B cell (primary cell): Measurements from ENCODE around the gene MAJIN. TPM values are rescaled to one million over a fixed set of nuclear protein-coding genes. Genes with fewer than 3 reads are reported as not detected.

Source experiments
- ATAC-seq: fragments of 200-7000 bp; cut with Tn5 transposase; one replicate; pipeline ENCODE4 v1.10.0; 2021; ENCODE audit warnings: low read depth, mild to moderate bottlenecking, moderate number of reproducible peaks, moderate library complexity
- CTCF ChIA-PET: fragments of 350-600 bp; sonication (Branson Sonifier 250); formaldehyde crosslinking; loops from one replicate; lab custom pipeline; 2021; ENCODE audit warnings: antibody characterized with exemption, inconsistent platforms; lab: Charles Lee
- POLR2A ChIA-PET: fragments of 350-600 bp; sonication (Branson Sonifier 250); formaldehyde crosslinking; loops from one replicate; lab custom pipeline; 2021; ENCODE audit warnings: antibody characterized with exemption; lab: Charles Lee
- DNase-seq: peaks from one replicate; pipeline ENCODE4 v3.0.0; 2013
- H2AFZ ChIP-seq: 2 replicates; pipeline ENCODE4 v1.6.1; 2012; ENCODE audit warnings: mild to moderate bottlenecking, low read depth, low read length; ENCODE audit not compliant: insufficient read depth, poor library complexity, severe bottlenecking
- H3K27ac ChIP-seq, 2 donors: 1 replicate in 1 of 2; 2 replicates in 1 of 2; pipeline ENCODE4 v1.5.1; 2012 to 2013; ENCODE audit warnings: low read length in 2 of 2, mild to moderate bottlenecking in 2 of 2, moderate library complexity in 1 of 2
- H3K27me3 ChIP-seq, 4 experiments: fragments of 200-600 bp in 1 of 4; sonication (generic) in 1 of 4; replicated peaks in 1 of 4; 1 replicate in 2 of 4; 2 replicates in 2 of 4; pipeline versions ENCODE4 v1.6.1 to v1.7.0; 2013 to 2016; ENCODE audit warnings: low read length in 3 of 4, mild to moderate bottlenecking in 2 of 4, mixed read lengths in 1 of 4, moderate library complexity in 1 of 4; ENCODE audit not compliant: insufficient read depth in 4 of 4, control insufficient read depth in 3 of 4; ENCODE audit errors: control extremely low read depth in 1 of 4
- H3K36me3 ChIP-seq, 2 experiments: replicated peaks in 1 of 2; 1 replicate in 1 of 2; 2 replicates in 1 of 2; pipeline versions ENCODE4 v1.6.1 to v1.7.1; 2013; ENCODE audit warnings: low read length in 1 of 2; ENCODE audit not compliant: insufficient read depth in 2 of 2, control insufficient read depth in 1 of 2; ENCODE audit errors: control extremely low read depth in 1 of 2, extremely low read depth in 1 of 2
- H3K4me1 ChIP-seq, 2 donors: fragments of 200-600 bp in 1 of 2; sonication (generic) in 1 of 2; 1 replicate in 1 of 2; 2 replicates in 1 of 2; pipeline versions ENCODE4 v1.5.1 to v1.6.1; 2013 to 2017; ENCODE audit warnings: low read length in 2 of 2; ENCODE audit not compliant: control insufficient read depth in 2 of 2, insufficient read depth in 2 of 2
- H3K4me2 ChIP-seq: replicated peaks from 2 replicates; pipeline ENCODE3; 2012; ENCODE audit warnings: mild to moderate bottlenecking, low read depth, low read length; ENCODE audit not compliant: poor library complexity, severe bottlenecking
- H3K4me3 ChIP-seq, 5 experiments: fragments of 200-600 bp in 1 of 5; sonication (generic) in 1 of 5; 1 replicate in 3 of 5; 2 replicates in 2 of 5; pipeline versions ENCODE4 v1.5.1 to v1.7.0; 2011 to 2016; ENCODE audit warnings: low read length in 4 of 5, mild to moderate bottlenecking in 4 of 5, low read depth in 2 of 5, control low read depth in 1 of 5, moderate library complexity in 1 of 5; ENCODE audit not compliant: insufficient read depth in 1 of 5; ENCODE audit errors: control extremely low read depth in 1 of 5, extremely low read depth in 1 of 5
- H3K79me2 ChIP-seq: fragments of 200-600 bp; sonication (generic); one replicate; pipeline ENCODE4 v1.6.0; 2016; ENCODE audit warnings: low read length; ENCODE audit not compliant: control insufficient read depth, insufficient read depth
- H3K9ac ChIP-seq: fragments of 200-600 bp; sonication (generic); 2 replicates; pipeline ENCODE4 v1.6.1; 2017; ENCODE audit warnings: mild to moderate bottlenecking, low read length, moderate library complexity
- H3K9me3 ChIP-seq, 3 donors: one replicate each; pipeline versions ENCODE4 v1.6.1 to v1.7.1; 2013; ENCODE audit warnings: low read length in 2 of 3; ENCODE audit not compliant: control insufficient read depth in 2 of 3, insufficient read depth in 1 of 3; ENCODE audit errors: control extremely low read depth in 1 of 3
- H4K20me1 ChIP-seq: 2 replicates; pipeline ENCODE4 v1.6.0; 2012; ENCODE audit warnings: mild to moderate bottlenecking, low read length; ENCODE audit not compliant: insufficient read depth, control insufficient read depth, poor library complexity, severe bottlenecking
- H3K27ac Mint-ChIP-seq: one replicate; pipeline ENCODE4 v1.8.0; 2021; ENCODE audit warnings: mixed read lengths
- H3K27me3 Mint-ChIP-seq: one replicate; pipeline ENCODE4 v1.8.0; 2021; ENCODE audit warnings: mixed read lengths
- H3K4me1 Mint-ChIP-seq: one replicate; pipeline ENCODE4 v1.8.0; 2021; ENCODE audit warnings: mixed read lengths
- H3K4me3 Mint-ChIP-seq: one replicate; pipeline ENCODE4 v1.8.0; 2021; ENCODE audit warnings: mixed read lengths
- H3K9me3 Mint-ChIP-seq: one replicate; pipeline ENCODE4 v1.8.0; 2022; ENCODE audit warnings: mixed read lengths; ENCODE audit not compliant: insufficient read depth
- EZH2 ChIP-seq: IDR thresholded peaks from 2 replicates; pipeline ENCODE4 v1.6.1; 2012; ENCODE audit warnings: borderline replicate concordance, low read depth, mild to moderate bottlenecking, moderate library complexity, low read length; ENCODE audit not compliant: insufficient read depth, poor library complexity, severe bottlenecking
- WGBS: methylation state at CpG from one replicate; pipeline ENCODE4 v1.1.5; 2013; ENCODE audit warnings: missing lambda C conversion rate; ENCODE audit not compliant: insufficient coverage; 5-methylcytosine and 5-hydroxymethylcytosine counted together
- intact Hi-C: fragments of 100-400 bp; cut with micrococcal nuclease; formaldehyde crosslinking; loops from one replicate; pipeline ENCODE4 v1.10.0; 2022
- polyA plus RNA-seq: library from polyadenylated mRNA; depleted of rRNA; stranded (reverse); fragments of >200 nt; gene quantifications from 2 replicates; pipeline ENCODE4 v1.2.3, GENCODE V29; 2012
- total RNA-seq, 2 donors: library from RNA; stranded (reverse); fragments of 120-200 nt in 1 of 2; gene quantifications; 1 replicate in 1 of 2; 2 replicates in 1 of 2; pipeline versions ENCODE4 v1.2.3 to v1.2.4, GENCODE V29; 2013 to 2022
- TF ChIP-seq, protein P1 (sequence below): fragments of 200-600 bp; IDR thresholded peaks from one replicate; pipeline ENCODE4 v1.8.0; 2022; ENCODE audit warnings: antibody characterized with exemption, mild to moderate bottlenecking

Gene MAJIN
- total and polyA plus RNA-seq, 2 donors (not counting 1 experiment from before 2014, with no cell fraction given) = 0.71 to 2.4 TPM

- Mint-ChIP-seq H3K27me3 (no peaks in the 10 kb centered on the region), H3K9me3 (no peaks in the 10 kb centered on the region), H3K27ac (no peak overlapping the region), H3K4me1 (peaks cover 17% of the 10 kb centered on the region), H3K4me3 (no peak overlapping the region)
- peaks cover 10 to 21% of the 10 kb centered on the region in 2 donors for H3K4me1 ChIP-seq
- ChIA-PET CTCF (no interaction called here), POLR2A (interaction anchor here (0.6 kb wide), 1 partner anchor 80 kb away, joined by 3 read pairs; no protein-coding TSS in a partner anchor)
- H4K20me1 ChIP-seq = peaks cover 13% of the 10 kb centered on the region
- no peaks in the 10 kb centered on the region for H3K27me3 ChIP-seq
- TF ChIP-seq, protein P1, sequence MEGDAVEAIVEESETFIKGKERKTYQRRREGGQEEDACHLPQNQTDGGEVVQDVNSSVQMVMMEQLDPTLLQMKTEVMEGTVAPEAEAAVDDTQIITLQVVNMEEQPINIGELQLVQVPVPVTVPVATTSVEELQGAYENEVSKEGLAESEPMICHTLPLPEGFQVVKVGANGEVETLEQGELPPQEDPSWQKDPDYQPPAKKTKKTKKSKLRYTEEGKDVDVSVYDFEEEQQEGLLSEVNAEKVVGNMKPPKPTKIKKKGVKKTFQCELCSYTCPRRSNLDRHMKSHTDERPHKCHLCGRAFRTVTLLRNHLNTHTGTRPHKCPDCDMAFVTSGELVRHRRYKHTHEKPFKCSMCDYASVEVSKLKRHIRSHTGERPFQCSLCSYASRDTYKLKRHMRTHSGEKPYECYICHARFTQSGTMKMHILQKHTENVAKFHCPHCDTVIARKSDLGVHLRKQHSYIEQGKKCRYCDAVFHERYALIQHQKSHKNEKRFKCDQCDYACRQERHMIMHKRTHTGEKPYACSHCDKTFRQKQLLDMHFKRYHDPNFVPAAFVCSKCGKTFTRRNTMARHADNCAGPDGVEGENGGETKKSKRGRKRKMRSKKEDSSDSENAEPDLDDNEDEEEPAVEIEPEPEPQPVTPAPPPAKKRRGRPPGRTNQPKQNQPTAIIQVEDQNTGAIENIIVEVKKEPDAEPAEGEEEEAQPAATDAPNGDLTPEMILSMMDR = no peak
- no peak for TF ChIP-seq EZH2
- H3K4me2 ChIP-seq = no peak overlapping the region
- no peak for ATAC-seq
- 100% methylated on average over 1 of the region's 2 CpGs for WGBS
- no peak overlapping the region for H3K4me3 ChIP-seq
- no peak for DNase-seq
- no peaks in the 10 kb centered on the region for H3K9me3 ChIP-seq
- H3K27ac ChIP-seq = no peak overlapping the region
- peaks cover 0 to 42% of the 10 kb centered on the region in 2 experiments for H3K36me3 ChIP-seq
- H2AFZ ChIP-seq = no peak overlapping the region
- H3K9ac ChIP-seq = no peak overlapping the region
- intact Hi-C loops = no loop called here
- peaks cover 9% of the 10 kb centered on the region for H3K79me2 ChIP-seq
Measured at GRCh38 chr11:64928957-64929356, 43.0 kb downstream of the MAJIN start.

DNA sequence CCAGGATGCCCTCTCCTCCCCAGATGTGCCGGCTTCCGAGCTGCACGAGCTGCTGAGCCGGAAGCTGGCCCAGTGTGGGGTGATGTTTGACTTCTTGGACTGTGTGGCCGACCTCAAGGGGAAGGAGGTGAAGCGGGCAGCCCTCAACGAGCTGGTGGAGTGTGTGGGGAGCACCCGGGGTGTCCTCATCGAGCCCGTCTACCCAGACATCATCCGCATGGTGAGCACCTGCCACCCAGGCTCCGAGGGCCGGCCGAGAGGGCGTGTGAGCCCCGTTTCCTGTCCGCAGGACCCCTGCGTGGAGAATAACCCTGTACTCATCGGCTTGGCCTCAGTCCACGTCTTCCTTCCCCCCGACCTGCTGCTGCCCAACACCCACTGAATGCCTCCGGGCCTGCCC is 45.2 kb downstream of the MAJIN start:
- Histone ChIP-seq H3K9ac (no peak overlapping the region), H3K27me3 (no peaks in the 10 kb centered on the region), H3K27ac (no peak overlapping the region), H3K36me3 (peaks cover 0 to 25% of the 10 kb centered on the region in 2 experiments), H2AFZ (no peak overlapping the region), H3K4me2 (no peak overlapping the region), H3K9me3 (no peaks in the 10 kb centered on the region), H4K20me1 (peaks cover 13% of the 10 kb centered on the region), H3K79me2 (peaks cover 9% of the 10 kb centered on the region), H3K4me3 (no peak overlapping the region), H3K4me1 (peaks cover 14 to 28% of the 10 kb centered on the region in 2 donors)
- ChIA-PET CTCF (interaction anchor here (1.0 kb wide), 1 partner anchor 86 kb away, joined by 3 read pairs; no protein-coding TSS in a partner anchor), POLR2A (no interaction called here)
- H3K9me3 Mint-ChIP-seq = no peaks in the 10 kb centered on the region
- DNase-seq (no peak), ATAC-seq (no peak)
- H3K4me1 Mint-ChIP-seq = peaks cover 22% of the 10 kb centered on the region
- no peaks in the 10 kb centered on the region for H3K27me3 Mint-ChIP-seq
- H3K27ac Mint-ChIP-seq = peak overlapping the region; percentile 68
- TF ChIP-seq EZH2 = no peak
- TF ChIP-seq, protein P1 = no peak
- intact Hi-C loops = no loop called here
- WGBS = 79% methylated on average over 20 of the region's 22 CpGs
- H3K4me3 Mint-ChIP-seq = peak overlapping the region; percentile 63
